22Rv1 (cell line): ENCODE data around the gene ABCD3.

Experiments
- ZFX ChIP-seq: fragments of 450-650 bp; IDR thresholded peaks from 2 replicates; pipeline ENCODE4 v1.6.1; 2017; ENCODE audit warnings: antibody characterized with exemption, borderline replicate concordance
- TF ChIP-seq, protein P1 (sequence below): fragments of 450-650 bp; IDR thresholded peaks from 2 replicates; pipeline ENCODE4 v1.5.1; 2017; ENCODE audit warnings: mild to moderate bottlenecking

DNA sequence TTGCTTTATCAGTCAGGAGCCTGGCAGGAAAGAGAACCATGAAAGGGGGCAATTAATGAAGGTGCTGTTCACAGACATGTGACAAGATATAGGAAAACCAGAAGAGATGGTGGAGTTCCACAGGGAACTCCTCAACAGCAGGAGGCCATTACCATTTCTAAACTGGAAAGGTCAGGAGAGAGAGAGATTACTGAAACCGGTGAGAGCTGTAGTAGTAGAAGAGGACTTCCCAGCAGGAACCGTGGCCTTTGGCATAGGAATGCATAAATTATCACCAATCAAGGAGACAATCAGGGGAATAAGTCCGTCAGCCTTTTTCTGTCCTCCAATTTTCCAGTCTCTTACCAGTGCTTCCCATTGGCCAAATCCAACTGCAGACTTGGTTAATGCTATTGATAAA is 23.0 kb upstream of the ABCD3 start:
- TF ChIP-seq, protein P1, sequence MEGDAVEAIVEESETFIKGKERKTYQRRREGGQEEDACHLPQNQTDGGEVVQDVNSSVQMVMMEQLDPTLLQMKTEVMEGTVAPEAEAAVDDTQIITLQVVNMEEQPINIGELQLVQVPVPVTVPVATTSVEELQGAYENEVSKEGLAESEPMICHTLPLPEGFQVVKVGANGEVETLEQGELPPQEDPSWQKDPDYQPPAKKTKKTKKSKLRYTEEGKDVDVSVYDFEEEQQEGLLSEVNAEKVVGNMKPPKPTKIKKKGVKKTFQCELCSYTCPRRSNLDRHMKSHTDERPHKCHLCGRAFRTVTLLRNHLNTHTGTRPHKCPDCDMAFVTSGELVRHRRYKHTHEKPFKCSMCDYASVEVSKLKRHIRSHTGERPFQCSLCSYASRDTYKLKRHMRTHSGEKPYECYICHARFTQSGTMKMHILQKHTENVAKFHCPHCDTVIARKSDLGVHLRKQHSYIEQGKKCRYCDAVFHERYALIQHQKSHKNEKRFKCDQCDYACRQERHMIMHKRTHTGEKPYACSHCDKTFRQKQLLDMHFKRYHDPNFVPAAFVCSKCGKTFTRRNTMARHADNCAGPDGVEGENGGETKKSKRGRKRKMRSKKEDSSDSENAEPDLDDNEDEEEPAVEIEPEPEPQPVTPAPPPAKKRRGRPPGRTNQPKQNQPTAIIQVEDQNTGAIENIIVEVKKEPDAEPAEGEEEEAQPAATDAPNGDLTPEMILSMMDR: no peak
- no peak for TF ChIP-seq ZFX
